SK-N-MC (cell line): ENCODE measurements around the gene ZNF780B.

Experiments
- EZH2 ChIP-seq: fragments of 200-600 bp; sonication (generic); IDR thresholded peaks from one replicate; pipeline ENCODE4 v1.6.1; 2017; ENCODE audit warnings: antibody characterized with exemption
- POLR2AphosphoS5 ChIP-seq: IDR thresholded peaks from 2 replicates; pipeline ENCODE4 v1.6.1; 2012; ENCODE audit warnings: mild to moderate bottlenecking, low read depth, low read length, borderline replicate concordance

DNA sequence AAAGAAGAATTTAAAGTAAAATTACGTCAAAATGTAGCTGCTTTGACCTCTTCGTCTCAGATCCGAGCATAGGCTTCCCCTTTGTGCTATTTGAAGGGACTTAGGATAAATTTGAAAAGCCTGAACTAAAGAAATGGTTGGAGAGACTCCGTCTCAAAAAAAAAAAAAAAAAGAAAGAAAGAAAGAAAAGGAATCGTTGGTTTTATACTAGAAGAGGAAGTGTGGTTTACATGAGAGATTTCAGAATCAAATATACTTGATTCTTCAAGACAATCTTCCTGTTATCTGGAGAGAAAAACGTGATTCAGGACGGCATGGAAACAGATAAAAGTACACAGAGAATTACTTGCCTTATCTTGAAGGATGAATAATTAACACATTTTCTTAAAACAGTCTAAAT lies 474 bp upstream of the ZNF780B start:
- TF ChIP-seq POLR2AphosphoS5 (no peak), EZH2 (no peak)
